Thyroid gland (tissue), 4 donors: ENCODE measurements around the gene KIF20B. TPM values are rescaled to one million over a fixed set of nuclear protein-coding genes. Genes with fewer than 3 reads are reported as not detected.
A peak's percentile ranks its signal among the peaks of the same experiment; 100 is the strongest.

Experiments used
- DNase-seq, 2 donors: peaks; one replicate each; pipeline ENCODE4 v3.0.0-alpha.2; 2019
- H3K27ac ChIP-seq, 3 donors: fragments of 200-600 bp; sonication (generic); 1 replicate in 2 of 3; 2 replicates in 1 of 3; pipeline ENCODE4 v1.5.1; 2016 to 2019; ENCODE audit warnings: mild to moderate bottlenecking in 1 of 3, moderate library complexity in 1 of 3
- H3K27me3 ChIP-seq: fragments of 200-600 bp; sonication (generic); one replicate; pipeline ENCODE4 v1.5.1; 2019
- H3K36me3 ChIP-seq, 2 donors: fragments of 200-600 bp; sonication (generic); one replicate each; pipeline ENCODE4 v1.5.1; 2016 to 2019
- H3K4me1 ChIP-seq, 2 donors: fragments of 200-600 bp; sonication (generic); one replicate each; pipeline ENCODE4 v1.5.1; 2017 to 2019
- H3K4me3 ChIP-seq, 3 donors: fragments of 200-600 bp; sonication (generic); replicated peaks in 1 of 3; 1 replicate in 2 of 3; 2 replicates in 1 of 3; pipeline ENCODE4 v1.5.1; 2016; ENCODE audit warnings: mild to moderate bottlenecking in 1 of 3
- H3K9me3 ChIP-seq: fragments of 200-600 bp; sonication (generic); one replicate; pipeline ENCODE4 v1.5.1; 2017
- CTCF ChIP-seq, 6 experiments: fragments of 200-600 bp in 3 of 6; fragments of 450-650 bp in 3 of 6; sonication (generic) in 3 of 6; IDR thresholded peaks; one replicate each; pipeline ENCODE4 v1.5.1; 2016 to 2019; ENCODE audit warnings: antibody characterized with exemption in 6 of 6, mild to moderate bottlenecking in 2 of 6, inconsistent platforms in 1 of 6, moderate library complexity in 1 of 6
- POLR2A ChIP-seq, 2 donors: fragments of 450-650 bp; IDR thresholded peaks; one replicate each; pipeline ENCODE4 v1.6.1; 2017; ENCODE audit warnings: antibody characterized with exemption in 2 of 2, mild to moderate bottlenecking in 2 of 2, moderate library complexity in 1 of 2
- WGBS, 2 donors: methylation state at CpG; one replicate each; pipeline ENCODE4 v1.1.5; 2017; 5-methylcytosine and 5-hydroxymethylcytosine counted together
- intact Hi-C: fragments of 100-400 bp; cut with DNase I; formaldehyde crosslinking; loops from one replicate; pipeline ENCODE4 v1.15.1; 2023
- total RNA-seq, 4 donors: library from RNA; depleted of rRNA; stranded (reverse); fragments of >200 nt; gene quantifications; one replicate each; pipeline ENCODE4 v1.2.3, GENCODE V29; 2016

KIF20B gene
- total RNA-seq, 4 donors from 2014 or later = 3.8 to 6.2 (median 4.5) TPM

- intact Hi-C loops = loop anchor here (10.0 kb wide), 1 partner anchor 53 kb away; the partner anchor contains the start of gene PANK1
- H3K4me1 ChIP-seq = peaks cover 25 to 33% of the 10 kb centered on the region in 2 donors
Observed at GRCh38 chr10:89697946-89698345, 3.4 kb upstream of the KIF20B start.

GRCh38 chr10:89699581-89700064, 1.8 kb upstream of the KIF20B start:
- H3K9me3 ChIP-seq = no peaks in the 10 kb centered on the region
- no peaks in the 10 kb centered on the region for H3K36me3 ChIP-seq
- 94 to 96% methylated on average over 2 of the region's 2 CpGs for WGBS, 2 donors
- no peak overlapping the region for H3K4me3 ChIP-seq
- TF ChIP-seq CTCF (IDR thresholded peaks at IDR 0.05) (no peak), POLR2A (IDR thresholded peaks at IDR 0.05) (no peak)
- H3K27ac ChIP-seq = no peak overlapping the region
- no peaks in the 10 kb centered on the region for H3K27me3 ChIP-seq
- intact Hi-C loops = loop anchor here (5.0 to 10.0 kb wide), 2 partner anchors 55 to 272 kb away; partner anchors contain the start of gene PANK1
- no peak for DNase-seq
- H3K4me1 ChIP-seq = peaks cover 23 to 33% of the 10 kb centered on the region in 2 donors

More at GRCh38 chr10:89697946-89698345, 3.4 kb upstream of the KIF20B start:
- H3K27ac ChIP-seq = no peak overlapping the region
- WGBS, 2 donors = 96 to 97% methylated on average over 3 of the region's 3 CpGs
- TF ChIP-seq CTCF (IDR thresholded peaks at IDR 0.05) (no peak), POLR2A (IDR thresholded peaks at IDR 0.05) (no peak)
- H3K36me3 ChIP-seq = no peaks in the 10 kb centered on the region
- no peaks in the 10 kb centered on the region for H3K9me3 ChIP-seq
- no peak for DNase-seq
- H3K27me3 ChIP-seq = no peaks in the 10 kb centered on the region
- H3K4me3 ChIP-seq = no peak overlapping the region

- H3K27me3 ChIP-seq = no peaks in the 10 kb centered on the region
- intact Hi-C loops = loop anchor here (5.0 kb wide), 1 partner anchor 274 kb away; no protein-coding TSS in a partner anchor
- H3K9me3 ChIP-seq = no peaks in the 10 kb centered on the region
- H3K36me3 ChIP-seq = no peaks in the 10 kb centered on the region
- no peak for DNase-seq
- peaks cover 16 to 27% of the 10 kb centered on the region in 2 donors for H3K4me1 ChIP-seq
- H3K27ac ChIP-seq = peak overlapping the region; percentile 55 to 92 (median 85)
- TF ChIP-seq CTCF (IDR thresholded peaks at IDR 0.05) (no peak), POLR2A (IDR thresholded peaks at IDR 0.05) (no peak)
- peak overlapping the region; percentile 6 to 58 (median 33) for H3K4me3 ChIP-seq
- 0 to 1% methylated on average over 8 of the region's 8 CpGs for WGBS, 2 donors
Observed at GRCh38 chr10:89700923-89701241, 508 bp upstream of the KIF20B start.

- Histone ChIP-seq H3K36me3 (no peaks in the 10 kb centered on the region), H3K4me3 (peak overlapping the region in 1 of 3 donors; percentile 58), H3K27ac (no peak overlapping the region), H3K4me1 (peaks cover 9 to 18% of the 10 kb centered on the region in 2 donors), H3K27me3 (no peaks in the 10 kb centered on the region), H3K9me3 (no peaks in the 10 kb centered on the region)
- TF ChIP-seq POLR2A (IDR thresholded peaks at IDR 0.05) = no peak
- intact Hi-C loops = loop anchor here (5.0 kb wide), 1 partner anchor 275 kb away; no protein-coding TSS in a partner anchor
- DNase-seq = no peak
- whole genome bisulfite sequencing, 2 donors = 8 to 9% methylated on average over 7 of the region's 7 CpGs
Observed at GRCh38 chr10:89702121-89702480, 711 bp downstream of the KIF20B start.

GRCh38 chr10:89705466-89705865, 4.1 kb downstream of the KIF20B start:
- Histone ChIP-seq H3K36me3 (no peaks in the 10 kb centered on the region), H3K4me3 (no peak overlapping the region), H3K9me3 (no peaks in the 10 kb centered on the region), H3K4me1 (peaks cover 6 to 9% of the 10 kb centered on the region in 2 donors), H3K27me3 (no peaks in the 10 kb centered on the region), H3K27ac (no peak overlapping the region)
- intact Hi-C loops = no loop called here
- DNase-seq = no peak
- TF ChIP-seq CTCF (IDR thresholded peaks at IDR 0.05) (no peak), POLR2A (IDR thresholded peaks at IDR 0.05) (no peak)
- WGBS, 2 donors = 94 to 95% methylated on average over 3 of the region's 3 CpGs
